DOHH2 (cell line): ENCODE results near the gene DNAJC27.

Source experiments
- H3F3A ChIP-seq: fragments of 200-600 bp; sonication (generic), shearing (Covaris generic); 2 replicates; pipeline ENCODE4 v1.6.0; 2016; ENCODE audit warnings: antibody characterized with exemption, mild to moderate bottlenecking; ENCODE audit not compliant: control insufficient read depth, insufficient read depth
- H3K27ac ChIP-seq: fragments of 200-600 bp; sonication (generic); 2 replicates; pipeline ENCODE4 v1.5.1; 2014; ENCODE audit warnings: low read depth, mild to moderate bottlenecking, low read length, moderate library complexity
- H3K27me3 ChIP-seq: fragments of 200-600 bp; sonication (generic); 2 replicates; pipeline ENCODE4 v1.6.1; 2014; ENCODE audit warnings: mild to moderate bottlenecking, low read length, mixed read lengths; ENCODE audit not compliant: control insufficient read depth
- H3K36me3 ChIP-seq: fragments of 200-600 bp; sonication (generic); 2 replicates; pipeline ENCODE4 v1.6.1; 2014; ENCODE audit warnings: mild to moderate bottlenecking, low read length, moderate library complexity, mixed read lengths; ENCODE audit not compliant: control insufficient read depth
- H3K4me1 ChIP-seq: fragments of 200-600 bp; sonication (generic); 2 replicates; pipeline ENCODE4 v1.6.1; 2014; ENCODE audit warnings: mild to moderate bottlenecking, low read length, mixed read lengths; ENCODE audit not compliant: control insufficient read depth
- H3K4me2 ChIP-seq: fragments of 200-600 bp; sonication (generic); 2 replicates; pipeline ENCODE4 v1.6.0; 2014; ENCODE audit warnings: mild to moderate bottlenecking, low read length, moderate library complexity
- H3K4me3 ChIP-seq: fragments of 200-600 bp; sonication (generic); 2 replicates; pipeline ENCODE4 v1.5.1; 2014; ENCODE audit warnings: mild to moderate bottlenecking, low read length, mixed read lengths
- H3K79me2 ChIP-seq: fragments of 200-600 bp; sonication (generic); 2 replicates; pipeline ENCODE4 v1.6.1; 2014; ENCODE audit warnings: mild to moderate bottlenecking, low read length, mixed read lengths; ENCODE audit not compliant: control insufficient read depth
- H3K9me2 ChIP-seq: fragments of 200-600 bp; sonication (generic); replicated peaks from 2 replicates; pipeline ENCODE4 v1.6.1; 2014; ENCODE audit warnings: mild to moderate bottlenecking, low read length, mixed read lengths; ENCODE audit not compliant: control insufficient read depth
- H3K9me3 ChIP-seq: fragments of 200-600 bp; sonication (generic); 2 replicates; pipeline ENCODE4 v1.6.1; 2014; ENCODE audit warnings: antibody characterized with exemption, low read length, mixed read lengths; ENCODE audit not compliant: control insufficient read depth, insufficient read depth
- H4K20me1 ChIP-seq: fragments of 200-600 bp; sonication (generic); 2 replicates; pipeline ENCODE4 v1.6.0; 2014; ENCODE audit warnings: low read depth, mild to moderate bottlenecking, antibody characterized with exemption, low read length, moderate library complexity; ENCODE audit not compliant: control insufficient read depth, insufficient read depth
- EZH2phosphoT487 ChIP-seq: fragments of 200-600 bp; sonication (generic); IDR thresholded peaks from 2 replicates; pipeline ENCODE4 v1.6.1; 2017; ENCODE audit warnings: borderline replicate concordance, mild to moderate bottlenecking, antibody characterized with exemption, low read length, moderate library complexity, mixed read lengths
- TF ChIP-seq, protein P1 (sequence below): fragments of 200-600 bp; sonication (generic); IDR thresholded peaks from one replicate; pipeline ENCODE4 v1.5.1; 2014; ENCODE audit warnings: antibody characterized with exemption, mild to moderate bottlenecking, low read depth, low read length; ENCODE audit not compliant: poor library complexity, severe bottlenecking

The DNAJC27 gene

GRCh38 chr2:24932715-24933114 lies 39.0 kb downstream of the DNAJC27 start:
- Histone ChIP-seq H3K79me2 (no peaks in the 10 kb centered on the region), H3K36me3 (no peaks in the 10 kb centered on the region), H3K9me2 (no peaks in the 10 kb centered on the region), H3K4me2 (no peak overlapping the region), H3K9me3 (no peaks in the 10 kb centered on the region), H3K4me3 (no peak overlapping the region), H3K27me3 (no peaks in the 10 kb centered on the region), H3K4me1 (peaks cover 14% of the 10 kb centered on the region), H3F3A (no peaks in the 10 kb centered on the region), H4K20me1 (no peaks in the 10 kb centered on the region), H3K27ac (no peak overlapping the region)
- no peak for TF ChIP-seq EZH2phosphoT487
- TF ChIP-seq, protein P1, sequence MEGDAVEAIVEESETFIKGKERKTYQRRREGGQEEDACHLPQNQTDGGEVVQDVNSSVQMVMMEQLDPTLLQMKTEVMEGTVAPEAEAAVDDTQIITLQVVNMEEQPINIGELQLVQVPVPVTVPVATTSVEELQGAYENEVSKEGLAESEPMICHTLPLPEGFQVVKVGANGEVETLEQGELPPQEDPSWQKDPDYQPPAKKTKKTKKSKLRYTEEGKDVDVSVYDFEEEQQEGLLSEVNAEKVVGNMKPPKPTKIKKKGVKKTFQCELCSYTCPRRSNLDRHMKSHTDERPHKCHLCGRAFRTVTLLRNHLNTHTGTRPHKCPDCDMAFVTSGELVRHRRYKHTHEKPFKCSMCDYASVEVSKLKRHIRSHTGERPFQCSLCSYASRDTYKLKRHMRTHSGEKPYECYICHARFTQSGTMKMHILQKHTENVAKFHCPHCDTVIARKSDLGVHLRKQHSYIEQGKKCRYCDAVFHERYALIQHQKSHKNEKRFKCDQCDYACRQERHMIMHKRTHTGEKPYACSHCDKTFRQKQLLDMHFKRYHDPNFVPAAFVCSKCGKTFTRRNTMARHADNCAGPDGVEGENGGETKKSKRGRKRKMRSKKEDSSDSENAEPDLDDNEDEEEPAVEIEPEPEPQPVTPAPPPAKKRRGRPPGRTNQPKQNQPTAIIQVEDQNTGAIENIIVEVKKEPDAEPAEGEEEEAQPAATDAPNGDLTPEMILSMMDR: no peak

DNA sequence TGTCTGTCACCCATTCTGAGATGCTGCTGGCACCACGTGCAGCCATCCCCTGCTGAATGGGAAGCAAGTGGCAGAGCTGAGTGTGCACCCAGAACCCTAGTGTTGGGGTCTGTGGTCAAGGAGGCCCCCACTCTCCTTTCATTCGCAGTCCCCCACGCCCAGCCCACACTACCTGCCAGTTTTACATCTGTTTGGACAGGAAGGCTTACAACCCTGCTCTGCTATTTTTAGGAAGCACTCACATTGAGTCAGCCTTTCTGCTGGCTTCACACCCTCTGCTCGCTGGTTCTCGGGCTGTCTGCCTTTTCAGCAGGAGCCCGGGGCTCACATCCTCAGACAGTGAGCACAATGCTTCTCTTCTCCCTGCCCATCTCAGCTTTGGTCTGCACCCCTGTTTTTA lies 41.0 kb downstream of the DNAJC27 start:
- Histone ChIP-seq H3K27ac (no peak overlapping the region), H3K4me1 (peaks cover 14% of the 10 kb centered on the region), H3K4me2 (peak overlapping the region; percentile 55), H4K20me1 (no peaks in the 10 kb centered on the region), H3K9me3 (no peaks in the 10 kb centered on the region), H3K9me2 (no peaks in the 10 kb centered on the region), H3K36me3 (no peaks in the 10 kb centered on the region), H3K79me2 (no peaks in the 10 kb centered on the region), H3K27me3 (0 out of 2 replicates have a peak, but pooled peaks cover 2% of the 10 kb centered on the region), H3K4me3 (peak overlapping the region; percentile 21), H3F3A (no peaks in the 10 kb centered on the region)
- no peak for TF ChIP-seq EZH2phosphoT487

DNA sequence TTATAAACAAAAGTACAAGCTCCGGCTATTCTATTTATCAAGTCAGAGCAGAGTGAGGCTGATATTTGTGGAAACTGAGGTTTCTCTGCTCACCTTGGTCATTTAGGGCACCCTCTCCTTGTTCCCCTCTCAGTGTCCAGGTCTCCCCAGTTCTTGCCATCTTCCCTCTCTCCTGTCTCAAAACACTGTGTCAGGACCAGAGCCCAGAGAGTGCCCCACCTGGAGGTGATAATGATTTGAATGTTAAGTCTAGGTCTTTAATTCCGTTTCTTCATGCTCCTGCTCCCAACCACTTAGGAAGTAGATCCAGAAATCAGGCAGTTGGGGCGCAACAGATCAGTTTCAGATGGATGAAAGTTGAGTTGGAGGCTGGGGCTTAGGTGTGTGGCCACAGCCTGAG lies 42.5 kb downstream of the DNAJC27 start:
- no peaks in the 10 kb centered on the region for H4K20me1 ChIP-seq
- no peaks in the 10 kb centered on the region for H3K9me2 ChIP-seq
- no peak overlapping the region for H3K4me3 ChIP-seq
- no peaks in the 10 kb centered on the region for H3F3A ChIP-seq
- H3K9me3 ChIP-seq: no peaks in the 10 kb centered on the region
- no peak overlapping the region for H3K27ac ChIP-seq
- H3K27me3 ChIP-seq: 0 out of 2 replicates have a peak, but pooled peaks cover 2% of the 10 kb centered on the region
- H3K4me1 ChIP-seq: peaks cover 14% of the 10 kb centered on the region
- TF ChIP-seq EZH2phosphoT487: no peak
- TF ChIP-seq, protein P1: no peak
- no peaks in the 10 kb centered on the region for H3K36me3 ChIP-seq
- no peak overlapping the region for H3K4me2 ChIP-seq
- no peaks in the 10 kb centered on the region for H3K79me2 ChIP-seq

DNA sequence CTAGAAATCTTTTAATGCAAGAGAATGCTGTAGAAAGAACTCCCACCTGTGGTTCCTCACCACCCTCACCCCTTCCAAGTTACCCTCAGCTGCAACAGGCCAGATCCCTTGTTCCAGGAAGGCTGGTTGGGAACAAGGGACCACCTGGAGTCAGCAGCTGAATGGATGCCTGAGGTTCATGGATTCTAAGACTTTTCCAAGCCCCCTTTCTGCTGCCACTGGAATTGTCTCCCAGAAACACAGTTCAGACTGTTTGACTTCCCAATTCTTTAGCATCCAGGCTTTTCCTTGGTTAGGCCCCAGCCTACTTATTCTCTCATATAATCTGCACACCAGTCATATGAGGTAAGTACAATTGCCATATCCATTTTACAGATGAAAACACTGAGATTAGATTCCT lies 43.7 kb downstream of the DNAJC27 start:
- TF ChIP-seq, protein P1: no peak
- TF ChIP-seq EZH2phosphoT487: no peak

More for the DNA sequence above, 43.7 kb downstream of the DNAJC27 start:
- H3K4me2 ChIP-seq: no peak overlapping the region
- H3K4me3 ChIP-seq: no peak overlapping the region
- 0 out of 2 replicates have a peak, but pooled peaks cover 2% of the 10 kb centered on the region for H3K27me3 ChIP-seq
- H3K36me3 ChIP-seq: no peaks in the 10 kb centered on the region
- H3K27ac ChIP-seq: no peak overlapping the region
- H3K9me2 ChIP-seq: no peaks in the 10 kb centered on the region
- no peaks in the 10 kb centered on the region for H3F3A ChIP-seq
- no peaks in the 10 kb centered on the region for H3K9me3 ChIP-seq
- peaks cover 14% of the 10 kb centered on the region for H3K4me1 ChIP-seq
- no peaks in the 10 kb centered on the region for H4K20me1 ChIP-seq
- no peaks in the 10 kb centered on the region for H3K79me2 ChIP-seq
